GM18861 (cell line): ENCODE data around the gene NFKB2.

Experiments used
- ATAC-seq: cut with Tn5 transposase; IDR thresholded peaks from one replicate; pipeline ENCODE4 v1.9.1; 2021; ENCODE audit not compliant: unreplicated experiment

The NFKB2 gene

GRCh38 chr10:102420714-102421506 is 25.4 kb downstream of the NFKB2 start, which contains the start of gene FBXL15:
TSS of gene FBXL15 (plus strand) at chr10:102420836. CDS start at chr10:102421130, 294 bp downstream.
- ATAC-seq: peak; percentile 58

DNA sequence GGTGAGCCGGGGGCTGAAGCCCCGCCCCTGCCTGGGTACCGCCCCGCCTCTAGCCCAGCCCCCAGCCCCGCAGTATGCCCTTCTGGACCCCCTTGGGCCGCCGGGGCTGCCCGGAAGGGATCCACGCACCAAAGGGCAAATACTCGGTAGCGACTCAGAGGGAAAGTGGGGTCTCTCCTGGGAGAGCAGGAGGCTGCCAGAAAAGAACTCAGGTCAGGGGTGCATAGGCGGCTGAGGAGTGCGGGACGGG is 25.9 kb downstream of the NFKB2 start:
- ATAC-seq: peak; percentile 1

- ATAC-seq: no peak
These were observed 26.4 kb downstream of the NFKB2 start for GRCh38 chr10:102421757-102422512.

DNA sequence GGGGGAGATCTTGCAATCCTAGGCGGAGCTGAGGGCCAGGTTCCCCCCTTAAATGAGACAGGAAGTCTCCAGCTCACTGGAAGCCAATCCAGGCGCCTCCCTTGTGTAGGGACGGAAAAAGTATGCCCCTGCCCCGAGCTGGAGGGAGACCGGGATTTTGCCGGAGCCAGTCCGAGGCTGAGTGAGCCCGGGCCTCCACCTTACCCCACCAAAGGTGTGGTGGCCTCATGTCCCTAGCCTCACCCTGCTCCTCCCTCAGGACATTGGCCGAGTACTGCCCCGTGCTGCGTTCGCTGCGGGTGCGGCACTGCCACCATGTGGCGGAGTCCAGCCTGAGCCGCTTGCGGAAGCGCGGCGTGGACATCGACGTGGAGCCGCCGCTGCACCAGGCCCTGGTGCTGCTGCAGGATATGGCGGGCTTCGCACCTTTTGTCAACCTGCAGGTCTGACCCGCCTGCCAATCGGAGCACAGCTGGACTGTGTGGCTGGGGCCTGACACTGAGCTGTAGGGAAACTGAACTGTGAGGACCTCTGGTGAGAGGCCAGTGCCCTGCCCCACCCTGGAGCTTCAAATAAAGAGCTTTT is 27.1 kb downstream of the NFKB2 start:
- ATAC-seq: peak; percentile 23

DNA sequence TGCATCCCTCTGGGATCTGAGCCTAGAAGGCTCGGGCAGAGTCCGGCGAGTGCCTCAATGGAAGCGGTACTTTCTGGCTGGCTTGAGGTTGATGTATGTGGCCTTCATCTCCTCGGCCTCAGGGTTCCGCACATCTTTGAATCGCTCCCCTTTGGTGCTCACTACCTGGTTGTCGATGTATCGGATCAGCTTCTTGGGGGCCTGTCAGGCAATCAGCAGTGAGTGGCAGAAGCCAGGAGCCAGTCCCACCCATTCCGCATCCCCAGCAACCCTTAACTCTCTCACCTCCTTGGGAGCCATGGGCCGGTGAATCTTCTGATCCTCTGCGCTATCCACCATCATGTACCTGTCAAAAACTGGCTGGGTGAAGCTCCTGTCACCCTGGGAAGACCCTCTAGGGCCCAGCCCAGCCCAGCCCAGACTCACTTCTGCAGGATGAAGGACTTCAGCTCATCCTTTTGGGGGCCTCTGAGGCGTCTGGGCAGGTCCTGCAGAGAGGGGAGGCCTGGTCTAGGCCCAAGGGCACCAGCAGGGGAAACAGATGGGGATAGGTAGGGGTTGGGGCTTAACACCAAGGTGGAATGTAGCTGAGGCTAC is 28.0 kb downstream of the NFKB2 start:
- no peak for ATAC-seq

- no peak for ATAC-seq
These were observed 28.6 kb downstream of the NFKB2 start for GRCh38 chr10:102424145-102424544.

GRCh38 chr10:102424916-102425315 is 29.4 kb downstream of the NFKB2 start:
- ATAC-seq: no peak

DNA sequence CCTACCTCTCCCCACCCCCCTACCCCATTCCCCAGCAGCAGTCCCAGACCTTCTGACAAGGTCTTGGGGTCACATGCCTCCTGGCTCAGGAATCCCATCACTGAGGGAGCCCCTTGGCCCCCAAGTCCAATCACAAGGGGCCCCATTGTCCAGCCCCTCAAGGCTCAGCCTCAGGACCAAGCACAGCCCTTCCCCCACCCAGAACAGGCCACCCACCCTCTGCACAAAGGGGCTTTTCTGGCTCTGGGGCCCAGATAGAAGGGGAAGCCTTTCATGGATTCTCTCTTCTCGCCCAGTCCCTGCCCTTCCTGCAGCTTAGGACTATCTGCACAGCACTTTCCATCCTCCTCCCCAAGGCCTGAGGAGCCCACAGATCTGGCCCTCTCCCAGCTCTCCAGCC is 29.9 kb downstream of the NFKB2 start:
- ATAC-seq: no peak

GRCh38 chr10:102426803-102427287 is 31.3 kb downstream of the NFKB2 start:
- no peak for ATAC-seq

- no peak for ATAC-seq
These were observed 34.0 kb downstream of the NFKB2 start for GRCh38 chr10:102429468-102429867.

DNA sequence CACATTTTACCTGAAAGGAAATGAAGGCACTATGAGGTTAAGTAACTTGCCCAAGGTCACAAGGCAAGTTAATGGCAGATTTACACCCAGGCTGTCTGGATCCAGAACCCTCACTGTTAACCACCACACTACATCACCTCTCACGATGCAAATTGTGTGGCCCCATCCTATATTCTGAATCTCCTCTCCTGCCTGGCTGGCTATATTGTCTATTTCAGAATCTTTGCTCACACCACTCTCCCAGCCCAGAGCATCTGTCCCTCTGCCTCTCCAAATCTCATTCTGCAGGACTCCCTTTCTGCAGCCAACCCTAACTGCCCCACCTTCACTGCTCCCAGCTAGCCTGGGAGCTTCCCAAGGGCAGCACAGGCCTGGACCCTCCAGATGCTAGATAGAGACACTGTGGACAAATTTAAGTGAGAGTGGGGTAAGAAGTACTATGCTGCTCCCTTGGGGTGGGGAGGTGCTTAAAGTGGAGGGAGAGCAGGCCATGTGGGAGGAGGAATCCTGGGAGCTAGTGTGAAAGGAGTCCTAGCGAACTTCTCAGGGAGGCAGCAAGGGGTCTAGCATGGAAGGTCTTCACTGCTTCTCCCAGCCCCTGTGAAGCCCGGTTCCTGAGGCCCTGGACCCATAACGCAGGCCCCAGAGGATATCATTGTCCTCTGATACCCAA is 36.1 kb downstream of the NFKB2 start:
- ATAC-seq: no peak

- ATAC-seq: peak; percentile 78
These were observed 36.9 kb downstream of the NFKB2 start, which contains the start of gene CUEDC2 for GRCh38 chr10:102432162-102432950. TSS of gene CUEDC2 (minus strand) at chr10:102432574. CDS start at chr10:102425188, 7,386 bp downstream.

DNA sequence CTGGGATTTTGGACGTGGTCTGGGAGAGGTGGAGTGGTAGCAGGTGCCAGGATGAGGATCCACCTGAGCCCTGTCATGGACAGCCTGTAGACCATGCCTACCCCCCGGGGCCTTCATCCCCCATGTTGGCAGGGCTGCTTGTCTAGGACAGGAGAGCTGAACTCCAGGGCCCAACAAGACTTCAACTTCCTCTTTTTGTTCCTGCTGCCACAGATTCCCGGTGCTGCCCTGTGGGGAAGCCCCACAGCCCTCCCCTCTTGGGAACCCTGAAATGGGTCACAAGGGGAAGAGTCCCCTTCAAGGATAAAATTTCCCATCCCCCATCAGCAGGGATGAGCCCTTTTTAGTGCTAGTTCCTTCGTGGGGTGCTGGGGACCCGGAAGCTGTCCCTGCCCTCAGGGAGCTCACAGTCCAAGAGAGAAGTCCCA is 38.1 kb downstream of the NFKB2 start:
- no peak for ATAC-seq

DNA sequence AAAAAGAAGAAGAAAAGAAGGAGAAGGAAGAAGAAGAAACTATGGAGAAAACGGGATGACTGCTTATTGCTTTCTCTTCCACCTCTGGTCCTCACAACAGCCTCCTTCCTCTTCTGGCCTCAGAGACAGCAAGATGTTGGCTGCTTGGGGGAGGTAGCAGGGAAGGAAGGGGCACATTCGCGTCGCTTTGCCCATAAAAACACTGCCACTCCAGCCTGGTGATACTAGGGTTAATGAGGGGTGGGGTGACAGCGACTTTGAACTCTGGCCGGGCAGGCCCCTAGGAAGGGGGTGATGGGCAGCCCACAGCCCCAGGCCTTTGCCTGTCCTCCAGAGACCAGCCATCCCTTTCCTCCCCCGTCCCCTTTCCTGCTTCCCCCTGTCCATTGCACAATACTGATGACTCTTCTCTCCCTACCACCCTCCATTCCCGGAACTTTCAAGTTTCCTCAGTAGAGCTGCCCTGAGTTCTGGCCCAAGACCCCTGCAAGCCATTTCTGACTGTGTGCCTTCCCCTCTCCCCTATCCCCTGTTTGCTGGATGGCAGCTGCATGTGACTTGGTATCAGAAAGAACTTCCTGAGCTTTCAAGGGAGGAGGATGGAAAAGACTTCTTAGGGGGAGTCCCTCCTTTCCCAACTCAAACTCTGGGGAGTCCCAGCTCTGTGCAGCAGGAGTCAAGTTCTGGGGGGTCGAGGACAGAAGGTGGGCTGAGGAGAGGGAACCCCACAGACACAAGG is 39.1 kb downstream of the NFKB2 start:
- ATAC-seq: no peak

- ATAC-seq: no peak
These were observed 39.6 kb downstream of the NFKB2 start for GRCh38 chr10:102435133-102435497.

DNA sequence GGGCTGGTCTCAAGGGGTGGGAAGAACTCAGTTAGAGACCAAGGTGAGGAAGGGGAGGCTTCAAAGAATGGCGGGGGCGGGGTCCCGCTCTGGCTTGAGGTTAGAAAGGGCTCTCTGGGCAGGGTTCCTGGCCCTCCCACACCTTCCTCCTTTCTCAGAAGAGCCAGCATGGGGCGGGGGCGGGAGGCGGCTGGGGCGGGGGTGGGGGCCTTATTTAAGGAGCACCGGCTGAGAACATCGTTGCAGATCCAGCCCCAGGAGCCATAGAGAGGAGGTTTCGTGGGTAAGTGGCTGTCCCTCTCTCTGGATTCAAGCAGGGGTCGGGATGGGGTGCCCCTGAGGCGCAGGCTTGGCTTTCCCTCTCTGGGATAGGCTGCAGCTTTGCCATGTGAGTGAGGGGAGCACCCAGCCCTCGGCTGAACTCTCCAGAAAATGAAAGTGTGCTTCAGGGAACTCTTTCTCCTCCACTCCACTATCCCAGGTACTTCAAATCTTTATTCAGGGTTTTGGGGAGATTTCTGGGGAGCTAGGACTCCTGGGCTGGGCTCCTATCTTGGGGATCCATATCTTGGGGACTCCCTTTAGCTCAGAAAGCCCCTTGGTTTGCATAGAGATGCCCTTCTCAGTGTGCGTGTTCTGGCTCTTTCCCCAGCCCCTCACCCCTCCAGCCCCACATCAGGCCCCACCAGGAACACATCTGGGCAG is 40.2 kb downstream of the NFKB2 start:
- no peak for ATAC-seq

DNA sequence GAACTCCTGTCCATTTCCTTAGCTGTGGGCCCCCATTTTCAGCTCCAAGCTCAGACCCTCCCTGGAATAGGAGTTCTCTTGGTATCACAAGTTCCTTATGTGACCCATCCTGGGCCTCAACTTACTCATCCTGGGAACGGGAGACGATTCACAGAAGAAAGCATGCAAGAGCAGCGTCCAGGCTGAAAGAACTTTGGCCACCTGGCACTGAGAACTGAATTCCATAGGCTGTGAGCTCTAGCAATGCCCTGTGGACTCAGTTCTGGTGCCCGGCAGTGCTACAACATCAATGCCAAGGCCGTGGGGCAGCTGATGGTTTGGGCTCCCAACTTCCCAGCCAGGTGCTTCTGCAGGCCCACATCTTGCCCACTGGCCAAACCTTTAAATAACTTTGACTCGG is 40.8 kb downstream of the NFKB2 start:
- ATAC-seq: no peak

DNA sequence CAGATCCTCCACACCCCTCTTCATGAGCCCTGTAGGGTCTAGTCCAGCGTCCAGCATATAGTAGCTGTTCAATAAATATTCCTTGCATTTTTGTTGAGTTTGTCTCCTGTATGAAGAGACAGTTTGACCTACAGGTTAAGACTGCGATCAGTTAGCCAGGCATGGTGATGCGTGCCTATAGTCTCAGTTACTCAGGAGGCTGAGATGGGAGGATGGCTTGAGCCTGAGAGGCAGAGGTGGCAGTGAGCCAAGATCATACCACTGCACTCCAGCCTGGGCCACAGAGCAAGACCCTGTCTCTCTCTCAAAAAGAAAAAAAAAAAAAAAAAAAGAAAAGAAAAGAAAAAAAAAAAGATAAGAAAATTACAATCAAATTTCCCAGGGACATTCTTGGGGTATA is 42.0 kb downstream of the NFKB2 start:
- ATAC-seq: no peak

DNA sequence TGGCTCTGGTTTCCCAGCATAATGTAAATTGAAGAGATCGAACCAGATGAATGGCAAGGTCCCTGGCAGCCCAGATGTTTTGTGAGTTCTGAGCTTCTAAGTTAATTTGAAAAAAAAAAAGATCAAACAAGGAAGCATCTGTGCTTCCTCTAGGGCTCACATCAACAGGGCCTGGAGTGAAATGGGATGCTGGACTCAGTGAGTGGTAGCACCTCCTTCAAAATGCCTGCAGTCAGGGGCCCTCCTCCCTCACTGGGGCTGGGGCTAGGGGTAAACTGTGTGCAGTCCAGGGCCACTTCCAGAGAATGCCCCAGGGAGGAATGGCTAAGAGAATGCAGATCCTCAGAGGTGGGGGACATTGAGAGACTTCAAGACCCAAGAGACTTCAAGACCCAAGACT is 42.9 kb downstream of the NFKB2 start:
- ATAC-seq: no peak
